GM11168 (cell line): ENCODE measurements around the gene B4GALT5.

Experiments
- in situ Hi-C: fragments of 300-500 bp; cut with MboI; formaldehyde crosslinking; loops from one replicate; pipeline ENCODE4 v1.12.0; 2022; ENCODE audit warnings: low sequenced_read_pairs; ENCODE audit not compliant: unreplicated experiment

B4GALT5 gene

GRCh38 chr20:49594143-49594930 lies 119.3 kb downstream of the B4GALT5 start:
- in situ Hi-C loops: no loop called here

- in situ Hi-C loops: no loop called here
Observed at GRCh38 chr20:49593466-49594142, 120.1 kb downstream of the B4GALT5 start.

- in situ Hi-C loops: no loop called here
Observed at GRCh38 chr20:49592120-49592519, 121.6 kb downstream of the B4GALT5 start.

GRCh38 chr20:49591217-49591865 lies 122.3 kb downstream of the B4GALT5 start:
- in situ Hi-C loops: no loop called here

- in situ Hi-C loops: no loop called here
Observed at GRCh38 chr20:49590163-49591017, 123.3 kb downstream of the B4GALT5 start.

GRCh38 chr20:49589747-49590146 lies 123.9 kb downstream of the B4GALT5 start:
- in situ Hi-C loops: no loop called here

GRCh38 chr20:49587111-49587570 lies 126.5 kb downstream of the B4GALT5 start:
- in situ Hi-C loops: no loop called here

- in situ Hi-C loops: no loop called here
Observed at GRCh38 chr20:49585585-49586245, 128.0 kb downstream of the B4GALT5 start.

- in situ Hi-C loops: no loop called here
Observed at GRCh38 chr20:49584418-49585382, 129.0 kb downstream of the B4GALT5 start.

- in situ Hi-C loops: no loop called here
Observed at GRCh38 chr20:49583669-49584417, 129.8 kb downstream of the B4GALT5 start.

- in situ Hi-C loops: no loop called here
Observed at GRCh38 chr20:49583343-49583668, 130.4 kb downstream of the B4GALT5 start.
